ENCODE measurements around the gene RPL41. TPM values are rescaled to one million over a fixed set of nuclear protein-coding genes. Genes with fewer than 3 reads are reported as not detected.

Gene RPL41
- total RNA-seq, 1 donor from 2014 or later = 5,829 TPM

GRCh38 chr12:56134897-56135296, 18.5 kb downstream of the RPL41 start:
- no peak overlapping the region for H3K27ac Mint-ChIP-seq
- DNase-seq (no peak), ATAC-seq (ENCODE audit: low read depth) (no peak)
- ChIA-PET CTCF (no interaction called here), POLR2A (interaction anchor here (0.7 kb wide), 1 partner anchor 96 kb away, joined by 4 read pairs; no protein-coding TSS in a partner anchor)
- H3K9me3 Mint-ChIP-seq = no peaks in the 10 kb centered on the region
- no peak overlapping the region for H3K4me3 Mint-ChIP-seq
- TF ChIP-seq, protein P1, sequence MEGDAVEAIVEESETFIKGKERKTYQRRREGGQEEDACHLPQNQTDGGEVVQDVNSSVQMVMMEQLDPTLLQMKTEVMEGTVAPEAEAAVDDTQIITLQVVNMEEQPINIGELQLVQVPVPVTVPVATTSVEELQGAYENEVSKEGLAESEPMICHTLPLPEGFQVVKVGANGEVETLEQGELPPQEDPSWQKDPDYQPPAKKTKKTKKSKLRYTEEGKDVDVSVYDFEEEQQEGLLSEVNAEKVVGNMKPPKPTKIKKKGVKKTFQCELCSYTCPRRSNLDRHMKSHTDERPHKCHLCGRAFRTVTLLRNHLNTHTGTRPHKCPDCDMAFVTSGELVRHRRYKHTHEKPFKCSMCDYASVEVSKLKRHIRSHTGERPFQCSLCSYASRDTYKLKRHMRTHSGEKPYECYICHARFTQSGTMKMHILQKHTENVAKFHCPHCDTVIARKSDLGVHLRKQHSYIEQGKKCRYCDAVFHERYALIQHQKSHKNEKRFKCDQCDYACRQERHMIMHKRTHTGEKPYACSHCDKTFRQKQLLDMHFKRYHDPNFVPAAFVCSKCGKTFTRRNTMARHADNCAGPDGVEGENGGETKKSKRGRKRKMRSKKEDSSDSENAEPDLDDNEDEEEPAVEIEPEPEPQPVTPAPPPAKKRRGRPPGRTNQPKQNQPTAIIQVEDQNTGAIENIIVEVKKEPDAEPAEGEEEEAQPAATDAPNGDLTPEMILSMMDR (IDR thresholded peaks at IDR 0.05) = no peak
- no peaks in the 10 kb centered on the region for H3K27me3 Mint-ChIP-seq
- peaks cover 25% of the 10 kb centered on the region for H3K4me1 Mint-ChIP-seq
- peaks cover 85% of the 10 kb centered on the region for H3K36me3 Mint-ChIP-seq (ENCODE audit: low read depth)
- intact Hi-C loops (cut with micrococcal nuclease) = no loop called here

DNA sequence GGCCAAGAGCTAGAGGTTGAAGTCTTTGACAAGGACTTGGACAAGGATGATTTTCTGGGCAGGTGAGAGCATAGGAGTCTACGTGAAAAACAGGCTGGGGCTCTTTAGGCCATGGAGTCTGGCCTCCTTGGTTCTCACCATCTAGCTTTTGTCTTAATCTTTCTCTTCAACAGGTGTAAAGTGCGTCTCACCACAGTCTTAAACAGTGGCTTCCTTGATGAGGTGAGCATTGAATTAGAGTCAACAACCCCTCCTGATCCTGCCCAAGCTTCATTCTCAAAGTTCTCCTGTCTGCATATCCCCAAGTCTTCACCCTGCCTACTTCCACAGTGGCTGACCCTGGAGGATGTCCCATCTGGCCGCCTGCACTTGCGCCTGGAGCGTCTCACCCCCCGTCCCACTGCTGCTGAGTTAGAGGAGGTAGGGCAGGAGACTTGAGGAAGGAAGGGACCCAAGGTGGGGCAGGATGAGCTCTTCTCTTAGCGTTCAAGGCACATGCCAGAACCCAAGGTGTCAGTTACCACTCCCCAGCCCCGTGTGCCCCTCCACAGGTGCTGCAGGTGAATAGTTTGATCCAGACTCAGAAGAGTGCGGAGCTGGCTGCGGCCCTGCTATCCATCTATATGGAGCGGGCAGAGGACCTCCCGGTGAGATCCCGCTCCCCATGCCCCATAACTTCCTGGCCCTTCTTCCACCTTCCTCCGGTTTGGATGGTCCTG, 21.6 kb downstream of the RPL41 start:
- POLR2A ChIA-PET = interaction anchor here (0.6 to 2.6 kb wide), 3 partner anchors 10 to 1322 kb away, joined by 3 to 19 read pairs (median 7); partner anchors contain the start of genes ESYT1 and MYL6B
- Mint-ChIP-seq H3K9me3 (no peaks in the 10 kb centered on the region), H3K36me3 (ENCODE audit: low read depth) (peaks cover 85% of the 10 kb centered on the region), H3K4me3 (no peak overlapping the region), H3K4me1 (peaks cover 4% of the 10 kb centered on the region), H3K27ac (no peak overlapping the region), H3K27me3 (no peaks in the 10 kb centered on the region)
- no peak for ATAC-seq (ENCODE audit: low read depth)
- DNase-seq = no peak
- intact Hi-C loops (cut with micrococcal nuclease) = no loop called here
- TF ChIP-seq, protein P1 (IDR thresholded peaks at IDR 0.05) = no peak
- CTCF ChIA-PET = interaction anchor here (1.3 kb wide), 1 partner anchor 10 kb away, joined by 4 read pairs; the partner anchor contains the start of gene ESYT1

DNA sequence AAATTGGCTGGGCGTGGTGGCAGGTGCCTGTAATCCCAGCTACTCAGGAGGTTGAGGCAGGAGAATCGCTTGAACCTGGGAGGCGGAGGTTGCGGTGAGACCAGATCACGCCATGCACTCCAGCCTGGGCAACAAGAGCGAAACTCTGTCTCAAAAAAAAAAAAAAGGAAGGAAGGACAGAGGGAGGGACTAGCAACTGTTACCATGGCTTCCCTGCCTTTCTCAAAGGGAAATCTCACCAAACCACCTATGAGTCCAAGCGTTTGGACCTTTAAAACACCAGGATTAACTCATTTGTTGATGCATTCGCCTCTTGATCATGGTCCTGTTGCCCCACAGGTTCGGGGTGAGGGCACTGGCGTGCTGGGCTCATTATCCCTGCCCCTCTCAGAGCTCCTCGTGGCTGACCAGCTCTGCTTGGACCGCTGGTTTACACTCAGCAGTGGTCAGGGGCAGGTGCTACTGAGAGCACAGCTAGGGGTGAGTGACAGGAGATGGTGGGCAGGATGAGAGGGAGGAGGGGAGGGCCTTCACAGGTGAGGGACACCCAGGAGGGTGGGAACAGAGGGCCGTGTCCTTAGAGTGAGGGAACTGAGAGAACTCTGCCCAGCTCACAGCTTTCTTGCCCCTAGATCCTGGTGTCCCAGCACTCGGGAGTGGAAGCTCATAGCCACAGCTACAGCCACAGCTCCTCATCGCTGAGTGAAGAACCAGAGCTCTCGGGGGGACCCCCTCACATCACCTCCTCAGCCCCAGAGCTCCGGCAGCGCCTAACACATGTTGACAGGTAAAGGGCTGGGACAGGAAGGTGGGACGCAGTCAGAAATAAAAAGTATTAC, 25.7 kb downstream of the RPL41 start:
- ChIA-PET CTCF (no interaction called here), POLR2A (interaction anchor here (0.6 to 1.8 kb wide), 6 partner anchors 9 to 253 kb away, joined by 3 to 16 read pairs (median 4); partner anchors contain the start of gene MYL6)
- DNase-seq = no peak
- Mint-ChIP-seq H3K36me3 (ENCODE audit: low read depth) (peaks cover 79% of the 10 kb centered on the region), H3K27me3 (no peaks in the 10 kb centered on the region), H3K27ac (peak overlapping the region; percentile 8), H3K4me1 (peaks cover 15% of the 10 kb centered on the region), H3K4me3 (no peak overlapping the region), H3K9me3 (no peaks in the 10 kb centered on the region)
- intact Hi-C loops (cut with micrococcal nuclease) = no loop called here
- no peak for ATAC-seq (ENCODE audit: low read depth)
- TF ChIP-seq, protein P1 (IDR thresholded peaks at IDR 0.05) = no peak

- intact Hi-C loops (cut with micrococcal nuclease) = no loop called here
- ATAC-seq (ENCODE audit: low read depth) (peak; percentile 34), DNase-seq (no peak)
- ChIA-PET POLR2A (interaction anchor here (0.6 to 1.2 kb wide), 4 partner anchors 13 to 44 kb away, joined by 3 read pairs; partner anchors contain the start of gene ESYT1), CTCF (interaction anchor here (1.4 to 1.6 kb wide), 2 partner anchors 13 to 17 kb away, joined by 3 read pairs; no protein-coding TSS in a partner anchor)
- TF ChIP-seq, protein P1 (IDR thresholded peaks at IDR 0.05) = no peak
- Mint-ChIP-seq H3K9me3 (no peaks in the 10 kb centered on the region), H3K27me3 (no peaks in the 10 kb centered on the region), H3K36me3 (ENCODE audit: low read depth) (peaks cover 68% of the 10 kb centered on the region), H3K4me3 (no peak overlapping the region), H3K27ac (peak overlapping the region; percentile 20), H3K4me1 (peaks cover 15% of the 10 kb centered on the region)
Measured at GRCh38 chr12:56143217-56143616, 26.8 kb downstream of the RPL41 start.

Measured in activated B cell treated with CpG ODN at 0.5 μM for 24 hours (primary cell).